G401.6 (cell line): ENCODE measurements around the gene PIK3R6.
"Not testable (repeated sequence)": the region's sequence is repeated elsewhere in the genome, so short reads cannot be mapped to it uniquely, and the experiment has no call there.

Source experiments
- FAIRE-seq: peaks from 2 replicates; lab custom pipeline; 2012; peaks lifted over from hg19 to GRCh38; lab: Jason Lieb, UNC

Gene PIK3R6

DNA sequence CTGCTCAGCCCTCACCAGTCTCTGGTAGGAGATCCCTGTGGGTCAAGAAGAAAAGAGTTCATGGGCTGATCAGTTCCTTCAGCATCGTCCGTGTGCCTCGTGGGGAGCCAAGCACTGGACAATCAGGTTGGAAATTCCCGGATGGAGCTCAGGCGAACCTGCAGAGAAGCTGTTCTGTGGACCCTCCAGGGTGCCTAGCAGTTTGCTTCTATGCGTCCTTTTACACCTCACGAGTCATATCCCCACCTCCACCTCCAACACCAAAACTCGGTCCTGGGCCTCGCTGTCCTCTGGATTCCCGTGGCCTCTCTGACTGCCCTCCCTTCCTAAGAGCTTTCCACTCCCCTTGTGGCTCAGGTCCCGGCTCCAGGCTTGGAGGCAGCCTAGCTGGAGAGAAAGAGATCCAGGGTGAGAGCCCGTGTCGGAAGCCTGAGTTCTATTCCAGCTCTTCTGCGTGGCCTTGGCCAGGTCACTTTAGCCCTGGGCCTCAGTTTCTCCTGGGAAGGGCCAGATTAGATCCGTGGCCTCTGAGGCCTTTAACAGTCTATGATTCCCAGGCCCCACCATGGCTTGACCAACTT is 26.2 kb upstream of the PIK3R6 start:
- FAIRE-seq, result no peak

DNA sequence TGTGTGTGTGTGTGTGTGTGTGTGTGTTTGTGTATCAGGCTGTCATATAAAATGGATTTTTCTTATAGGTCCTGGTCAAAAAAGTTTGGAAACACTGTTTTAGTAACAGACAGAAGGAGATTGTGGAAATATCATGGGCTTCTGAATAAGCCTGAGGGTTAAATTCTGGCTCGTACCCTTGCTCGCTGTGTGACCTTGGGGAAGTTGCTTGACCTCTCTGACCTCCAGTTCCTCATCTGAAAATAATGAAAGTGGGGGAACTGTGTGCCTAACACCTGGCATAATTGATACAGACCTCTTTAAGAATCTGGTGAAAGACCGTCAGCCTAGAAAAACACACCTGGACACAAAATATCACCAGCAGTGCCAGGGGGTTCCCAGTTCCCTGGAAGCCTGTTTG is 25.6 kb upstream of the PIK3R6 start:
- FAIRE-seq, result no peak

GRCh38 chr17:8892338-8892690 is 24.8 kb upstream of the PIK3R6 start:
- no peak for FAIRE-seq

GRCh38 chr17:8890671-8891070 is 23.2 kb upstream of the PIK3R6 start:
- no peak for FAIRE-seq

- no peak for FAIRE-seq
Observed at GRCh38 chr17:8889458-8890210, 22.2 kb upstream of the PIK3R6 start.

DNA sequence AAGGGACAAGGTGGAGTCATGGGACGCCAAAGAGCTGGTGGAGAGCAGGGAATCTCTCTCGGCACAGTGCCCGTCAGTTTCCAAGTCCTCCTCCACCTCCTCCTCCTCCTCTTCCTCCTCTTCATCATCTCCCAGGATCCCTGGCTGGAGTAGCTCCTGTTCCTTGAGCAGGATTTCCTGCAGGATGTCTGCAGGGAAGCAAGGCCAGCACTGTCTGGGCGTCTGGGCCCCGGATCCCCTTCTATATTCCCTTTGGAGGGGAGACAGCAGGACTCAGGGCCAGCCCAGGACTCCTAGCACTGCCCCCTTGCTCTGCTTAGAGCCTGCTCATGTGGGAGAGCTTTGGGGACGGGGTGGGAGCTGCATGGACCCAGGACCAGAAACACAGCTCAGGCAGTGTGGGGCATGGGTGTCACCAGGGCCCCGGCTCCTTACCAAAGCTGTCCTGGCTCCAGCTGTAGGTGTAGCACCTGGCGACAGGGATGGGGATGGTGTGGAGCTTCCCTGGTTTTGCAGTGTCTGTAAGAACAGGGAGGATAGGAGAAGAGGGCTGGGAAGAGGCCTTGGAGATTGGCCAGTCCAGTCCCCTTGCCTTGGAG is 21.3 kb upstream of the PIK3R6 start:
- no peak for FAIRE-seq

- no peak for FAIRE-seq
Observed at GRCh38 chr17:8887834-8888703, 20.6 kb upstream of the PIK3R6 start.

DNA sequence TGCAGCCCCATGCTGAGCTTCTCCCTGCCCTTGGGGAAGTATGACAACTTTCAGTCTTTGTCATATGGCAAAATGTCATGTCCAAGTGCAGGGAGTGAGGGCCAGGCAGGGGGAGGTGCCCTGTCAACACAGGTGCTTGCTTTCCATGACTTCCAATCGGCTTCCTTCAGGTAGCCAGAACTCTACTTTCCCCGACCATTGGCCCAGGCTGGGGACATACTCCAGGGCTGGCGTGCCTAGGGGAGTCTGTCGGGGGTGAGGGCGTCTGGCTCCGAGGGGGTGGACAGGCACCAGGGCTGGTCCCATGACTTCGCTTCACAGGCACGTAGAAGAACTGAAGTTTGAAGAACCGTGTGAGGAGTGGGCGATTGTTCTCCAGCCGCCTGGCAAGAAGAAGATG is 19.8 kb upstream of the PIK3R6 start:
- no peak for FAIRE-seq

GRCh38 chr17:8885967-8886684 is 18.7 kb upstream of the PIK3R6 start:
- no peak for FAIRE-seq

DNA sequence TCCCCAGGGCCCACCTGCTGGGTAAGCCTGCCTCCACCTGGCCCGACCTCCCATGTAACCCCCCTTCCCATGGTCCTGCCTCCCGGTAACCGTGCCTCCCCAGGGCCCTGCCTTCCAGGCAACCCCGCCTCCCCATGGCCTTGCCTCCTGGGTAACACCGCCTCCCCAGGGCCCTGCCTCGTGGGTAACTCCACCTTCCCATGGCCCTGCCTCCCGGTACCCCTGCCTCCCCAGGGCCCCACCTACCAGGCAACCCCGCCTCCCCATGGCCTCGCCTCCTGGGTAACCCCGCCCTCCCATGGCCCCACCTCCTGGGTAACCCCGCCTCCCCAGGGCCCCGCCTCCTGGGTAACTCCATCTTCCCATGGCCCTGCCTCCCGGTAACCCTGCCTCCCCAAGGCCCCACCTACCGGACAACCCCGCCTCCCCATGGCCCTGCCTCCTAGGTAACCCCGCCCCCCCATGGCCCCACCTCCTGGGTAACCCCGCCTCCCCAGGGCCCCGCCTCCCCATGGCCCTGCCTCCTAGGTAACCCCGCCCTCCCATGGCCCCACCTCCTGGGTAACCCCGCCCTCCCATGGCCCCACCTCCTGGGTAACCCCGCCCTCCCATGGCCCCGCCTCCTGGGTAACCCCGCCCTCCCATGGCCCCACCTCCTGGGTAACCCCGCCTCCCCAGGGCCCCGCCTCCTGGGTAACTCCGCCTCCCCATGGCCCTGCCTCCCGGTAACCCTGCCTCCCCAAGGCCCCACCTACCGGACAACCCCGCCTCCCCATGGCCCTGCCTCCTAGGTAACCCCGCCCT is 17.9 kb upstream of the PIK3R6 start:
- FAIRE-seq, result not testable (repeated sequence)

GRCh38 chr17:8884336-8884990 is 17.0 kb upstream of the PIK3R6 start:
- FAIRE-seq, result no peak

GRCh38 chr17:8883353-8883752 is 15.9 kb upstream of the PIK3R6 start:
- no peak for FAIRE-seq

DNA sequence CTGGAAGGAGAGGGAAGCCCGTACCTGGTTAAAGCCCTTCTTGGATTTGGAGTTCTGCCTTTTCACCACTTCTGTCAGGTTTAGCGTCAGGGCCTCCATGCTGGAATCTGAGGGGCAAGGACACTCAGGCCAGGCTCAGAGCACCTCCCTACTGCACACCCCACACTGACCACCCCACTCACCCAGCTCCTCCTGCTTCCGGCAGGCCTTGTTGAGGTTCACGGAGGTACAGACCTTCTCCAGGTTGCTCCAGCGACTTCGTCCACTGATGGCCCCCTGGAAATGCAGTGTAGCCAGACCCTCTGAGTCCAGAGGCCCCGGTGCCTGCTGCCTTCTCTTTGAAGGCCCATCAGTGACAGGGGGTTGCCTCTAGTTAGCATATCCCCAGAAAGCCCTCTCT is 14.1 kb upstream of the PIK3R6 start:
- FAIRE-seq, result no peak

- no peak for FAIRE-seq
Observed at GRCh38 chr17:8880466-8880865, 13.0 kb upstream of the PIK3R6 start.

GRCh38 chr17:8879410-8879809 is 11.9 kb upstream of the PIK3R6 start:
- FAIRE-seq, result no peak

DNA sequence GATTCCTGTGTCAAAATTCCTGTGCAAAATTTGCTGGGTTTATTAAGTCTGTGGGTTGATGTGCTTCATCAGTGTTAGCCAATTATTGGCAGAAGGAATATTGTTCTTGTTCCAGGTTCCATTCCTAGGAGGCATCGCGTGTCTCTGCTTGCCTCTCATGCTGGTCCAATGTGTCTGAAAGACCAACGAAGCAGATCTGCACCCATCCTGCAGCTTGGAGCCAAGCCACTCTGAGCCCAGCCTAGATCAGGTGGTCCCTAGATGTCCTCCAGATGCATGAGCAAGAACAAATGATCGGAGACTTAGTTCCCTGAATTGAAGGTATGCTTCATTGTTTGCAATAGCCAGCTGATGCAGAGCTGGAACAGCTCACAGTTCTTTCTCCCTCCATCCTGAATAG is 10.5 kb upstream of the PIK3R6 start:
- no peak for FAIRE-seq

DNA sequence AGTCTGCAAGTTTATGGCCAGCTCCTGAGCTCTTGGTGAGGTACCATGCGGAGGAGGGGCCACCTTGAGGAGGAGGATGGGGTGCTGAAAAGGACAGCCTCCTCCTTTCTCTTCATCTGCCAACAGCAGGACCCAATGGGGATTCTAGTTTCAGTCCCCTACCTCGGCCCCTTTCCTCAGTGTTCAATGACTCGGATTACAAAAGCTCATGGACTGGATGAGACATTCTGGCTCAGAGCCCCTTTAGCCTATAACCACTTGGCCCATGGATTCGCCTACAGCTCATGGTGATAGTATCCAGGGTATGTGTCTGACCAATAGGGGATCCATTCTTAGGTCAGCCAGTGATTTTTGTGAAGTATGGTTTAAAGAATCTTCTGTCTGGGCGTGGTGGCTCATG is 8.5 kb upstream of the PIK3R6 start:
- FAIRE-seq, result no peak

DNA sequence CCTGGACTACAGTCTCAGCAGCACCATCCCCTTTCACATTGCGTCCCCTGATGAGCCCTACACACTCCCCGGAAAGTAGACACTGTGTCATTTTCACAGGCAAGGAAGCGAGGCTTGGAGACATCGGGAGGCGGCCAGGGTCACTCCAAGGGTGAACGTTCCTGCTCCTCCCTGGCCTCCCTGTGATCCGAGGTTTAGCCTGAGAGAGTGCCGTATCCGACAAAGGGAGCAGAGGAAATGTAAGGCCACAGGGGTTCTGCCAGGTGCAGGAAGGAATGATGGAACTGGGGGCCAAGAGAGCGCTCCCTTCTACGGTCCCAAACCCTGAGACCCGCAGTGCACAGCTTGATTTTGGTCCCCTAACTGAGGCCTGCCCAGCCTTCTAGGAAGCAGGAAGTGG is 8.0 kb upstream of the PIK3R6 start:
- no peak for FAIRE-seq

GRCh38 chr17:8873801-8874715 is 6.6 kb upstream of the PIK3R6 start:
- no peak for FAIRE-seq
